ENCODE data around the gene NOTUM. TPM values are rescaled to one million over a fixed set of nuclear protein-coding genes. Genes with fewer than 3 reads are reported as not detected.

The NOTUM gene
- total and polyA plus RNA-seq, 9 of the 15 experiments (the other 6 are each of a cell fraction or from before 2014, with no cell fraction given) = 0.03 to 14.0 (median 4.1) TPM

- TF ChIP-seq ZBTB2 (IDR thresholded peaks at IDR 0.05) = no peak
- no peak for TF ChIP-seq PHB2 (IDR thresholded peaks at IDR 0.05; ENCODE audit: low read depth)
- TF ChIP-seq ADNP (tag; IDR thresholded peaks at IDR 0.05) = no peak
- no peak for TF ChIP-seq ZNF395 (CRISPR knock-in tag; IDR thresholded peaks at IDR 0.05)
- TF ChIP-seq, protein P1, sequence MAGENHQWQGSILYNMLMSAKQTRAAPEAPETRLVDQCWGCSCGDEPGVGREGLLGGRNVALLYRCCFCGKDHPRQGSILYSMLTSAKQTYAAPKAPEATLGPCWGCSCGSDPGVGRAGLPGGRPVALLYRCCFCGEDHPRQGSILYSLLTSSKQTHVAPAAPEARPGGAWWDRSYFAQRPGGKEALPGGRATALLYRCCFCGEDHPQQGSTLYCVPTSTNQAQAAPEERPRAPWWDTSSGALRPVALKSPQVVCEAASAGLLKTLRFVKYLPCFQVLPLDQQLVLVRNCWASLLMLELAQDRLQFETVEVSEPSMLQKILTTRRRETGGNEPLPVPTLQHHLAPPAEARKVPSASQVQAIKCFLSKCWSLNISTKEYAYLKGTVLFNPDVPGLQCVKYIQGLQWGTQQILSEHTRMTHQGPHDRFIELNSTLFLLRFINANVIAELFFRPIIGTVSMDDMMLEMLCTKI (IDR thresholded peaks at IDR 0.05; ENCODE audit: partially characterized antibody) = no peak
- TF ChIP-seq SMAD2 (IDR thresholded peaks at IDR 0.05; ENCODE audit: low read depth, low read length) = no peak
- peak; percentile 60 for TF ChIP-seq CXXC5 (CRISPR knock-in tag; IDR thresholded peaks at IDR 0.05)
- TF ChIP-seq KAT8 (IDR thresholded peaks at IDR 0.05; ENCODE audit: low read depth) = no peak
- no peak for TF ChIP-seq ZNF143 (CRISPR knock-in tag; IDR thresholded peaks at IDR 0.05)
- TF ChIP-seq ZNF184 (CRISPR knock-in tag; IDR thresholded peaks at IDR 0.05) = no peak
- TF ChIP-seq THAP7 (CRISPR knock-in tag; IDR thresholded peaks at IDR 0.05) = no peak
- TF ChIP-seq ZNF263 (CRISPR knock-in tag; IDR thresholded peaks at IDR 0.05; ENCODE audit: borderline replicate concordance) = no peak
- TF ChIP-seq ZFP1 (CRISPR knock-in tag; IDR thresholded peaks at IDR 0.05) = no peak
- no peak for TF ChIP-seq GTF2A2 (tag; IDR thresholded peaks at IDR 0.05)
- TF ChIP-seq SNRNP70 (optimal IDR thresholded peaks at IDR 0.05; ENCODE audit: low read depth, low read length) = no peak
- TF ChIP-seq PML (IDR thresholded peaks at IDR 0.05; ENCODE audit: low read length) = no peak
Measured at GRCh38 chr17:81911277-81911961, 49.6 kb downstream of the NOTUM start, which contains the start of gene PCYT2 (continued).
